ENCODE measurements around the gene C3orf80. TPM values are rescaled to one million over a fixed set of nuclear protein-coding genes. Genes with fewer than 3 reads are reported as not detected.

The C3orf80 gene
- polyA plus RNA-seq (2011; rRNA removed) (1.7 TPM in 2 replicates), polyA plus RNA-seq (2017; fragmentation: RNase III; extraction: RNeasy Plus Mini Kit Qiagen cat#74134 plus additional on column Dnase treatment) (2.0 to 3.7 TPM (median 3.5 TPM) in 3 replicates), polyA minus RNA-seq (2011; rRNA and poly(A)+ RNA removed) (0.79 and 0.83 TPM in 2 replicates)
- polyA plus RNA-seq (2012; cell fraction: cytosol; rRNA removed), result 0.69 and 1.0 TPM in 2 replicates
- 1.4 and 2.4 TPM in 2 replicates for polyA plus RNA-seq (2012; cell fraction: nucleus; rRNA removed)

DNA sequence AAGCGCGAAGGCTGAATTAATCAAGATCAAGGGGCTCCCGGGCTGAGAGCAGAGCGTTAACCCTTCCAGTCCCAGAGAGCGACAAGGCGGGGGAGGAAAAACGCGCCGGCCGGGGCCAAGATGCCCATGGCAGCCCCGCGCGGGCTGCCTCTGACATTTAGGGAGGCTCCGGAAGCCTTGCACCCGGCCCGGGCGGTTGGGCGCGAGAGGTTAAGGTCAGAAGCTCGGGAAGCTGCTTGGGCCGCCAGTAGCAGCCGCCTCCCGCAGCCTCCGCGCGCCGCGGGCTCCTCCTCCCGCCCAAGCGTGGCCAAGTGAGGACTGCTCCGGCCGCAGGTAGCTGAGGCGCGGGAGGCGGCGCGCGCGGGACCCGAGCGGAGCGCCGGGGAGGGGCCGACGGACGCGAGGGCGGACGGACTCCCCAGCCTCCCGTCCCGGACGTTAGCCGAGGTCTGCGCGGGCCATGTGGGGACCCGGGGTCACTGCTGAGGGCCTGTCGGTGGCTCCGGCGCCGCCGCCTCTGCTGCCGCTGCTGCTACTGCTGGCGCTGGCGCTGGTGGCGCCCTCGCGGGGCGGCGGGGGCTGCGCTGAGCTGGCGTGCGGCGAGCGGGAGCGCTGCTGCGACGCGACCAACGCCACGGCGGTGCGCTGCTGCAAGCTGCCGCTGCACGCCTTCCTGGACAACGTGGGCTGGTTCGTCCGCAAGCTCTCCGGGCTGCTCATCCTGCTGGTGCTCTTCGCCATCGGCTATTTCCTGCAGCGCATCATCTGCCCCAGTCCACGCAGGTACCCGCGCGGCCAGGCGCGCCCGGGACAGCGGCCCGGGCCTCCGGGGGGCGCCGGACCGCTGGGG, at the start of gene C3orf80:
Gene C3orf80, plus strand, starts transcription at position 247 of the 850 bp plus-strand sequence. Its CDS starts 214 bp downstream, at position 461.
- ATAC-seq, result peak; percentile 93
- FAIRE-seq, result no peak
- WGBS (ENCODE audit: missing lambda C conversion rate), result 1% methylated on average over 38 of the region's 104 CpGs
- Histone ChIP-seq H3K27ac (peak within 1 kb of the TSS; percentile 74 to 89), H3K9me3 (no peaks in the 10 kb centered on the region), H3K4me1 (no peaks in the 10 kb centered on the region), H3K4me3 (peak within 1 kb of the TSS; percentile 57), H3K4me2 (peak within 1 kb of the TSS; percentile 77)
- DNase-seq (ENCODE audit: low read depth in 1 of 2, low spot score in 1 of 2), result peak; percentile 49 to 66
- TF ChIP-seq POLR2A (IDR thresholded peaks at IDR 0.05; ENCODE audit: low read length), result peak; percentile 44
- peak in 1 of 2 experiments; percentile 76; a peak in 2 of 5 replicates for TF ChIP-seq JUN (IDR thresholded peaks at IDR 0.05)
- peak in 1 of 2 experiments; percentile 56; a peak in 3 of 5 replicates for TF ChIP-seq RAD21 (conservative IDR thresholded peaks at IDR 0.05 in 1 of 2, IDR thresholded peaks at IDR 0.05 in 1 of 2)
- no peak for TF ChIP-seq NPAS2 (CRISPR knock-in tag; IDR thresholded peaks at IDR 0.05; ENCODE audit: borderline replicate concordance)
- no peak for TF ChIP-seq TP53 (CRISPR knock-in tag; IDR thresholded peaks at IDR 0.05)
- TF ChIP-seq RARB (CRISPR knock-in tag; IDR thresholded peaks at IDR 0.05), result no peak
- TF ChIP-seq CHD4 (IDR thresholded peaks at IDR 0.05; ENCODE audit: borderline replicate concordance), result no peak
- TF ChIP-seq, protein P1, sequence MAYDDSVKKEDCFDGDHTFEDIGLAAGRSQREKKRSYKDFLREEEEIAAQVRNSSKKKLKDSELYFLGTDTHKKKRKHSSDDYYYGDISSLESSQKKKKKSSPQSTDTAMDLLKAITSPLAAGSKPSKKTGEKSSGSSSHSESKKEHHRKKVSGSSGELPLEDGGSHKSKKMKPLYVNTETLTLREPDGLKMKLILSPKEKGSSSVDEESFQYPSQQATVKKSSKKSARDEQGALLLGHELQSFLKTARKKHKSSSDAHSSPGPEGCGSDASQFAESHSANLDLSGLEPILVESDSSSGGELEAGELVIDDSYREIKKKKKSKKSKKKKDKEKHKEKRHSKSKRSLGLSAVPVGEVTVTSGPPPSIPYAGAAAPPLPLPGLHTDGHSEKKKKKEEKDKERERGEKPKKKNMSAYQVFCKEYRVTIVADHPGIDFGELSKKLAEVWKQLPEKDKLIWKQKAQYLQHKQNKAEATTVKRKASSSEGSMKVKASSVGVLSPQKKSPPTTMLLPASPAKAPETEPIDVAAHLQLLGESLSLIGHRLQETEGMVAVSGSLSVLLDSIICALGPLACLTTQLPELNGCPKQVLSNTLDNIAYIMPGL (CRISPR knock-in tag; IDR thresholded peaks at IDR 0.05; ENCODE audit: borderline replicate concordance), result no peak
- no peak for TF ChIP-seq HOXB5 (CRISPR knock-in tag; IDR thresholded peaks at IDR 0.05)
- TF ChIP-seq, protein P2, sequence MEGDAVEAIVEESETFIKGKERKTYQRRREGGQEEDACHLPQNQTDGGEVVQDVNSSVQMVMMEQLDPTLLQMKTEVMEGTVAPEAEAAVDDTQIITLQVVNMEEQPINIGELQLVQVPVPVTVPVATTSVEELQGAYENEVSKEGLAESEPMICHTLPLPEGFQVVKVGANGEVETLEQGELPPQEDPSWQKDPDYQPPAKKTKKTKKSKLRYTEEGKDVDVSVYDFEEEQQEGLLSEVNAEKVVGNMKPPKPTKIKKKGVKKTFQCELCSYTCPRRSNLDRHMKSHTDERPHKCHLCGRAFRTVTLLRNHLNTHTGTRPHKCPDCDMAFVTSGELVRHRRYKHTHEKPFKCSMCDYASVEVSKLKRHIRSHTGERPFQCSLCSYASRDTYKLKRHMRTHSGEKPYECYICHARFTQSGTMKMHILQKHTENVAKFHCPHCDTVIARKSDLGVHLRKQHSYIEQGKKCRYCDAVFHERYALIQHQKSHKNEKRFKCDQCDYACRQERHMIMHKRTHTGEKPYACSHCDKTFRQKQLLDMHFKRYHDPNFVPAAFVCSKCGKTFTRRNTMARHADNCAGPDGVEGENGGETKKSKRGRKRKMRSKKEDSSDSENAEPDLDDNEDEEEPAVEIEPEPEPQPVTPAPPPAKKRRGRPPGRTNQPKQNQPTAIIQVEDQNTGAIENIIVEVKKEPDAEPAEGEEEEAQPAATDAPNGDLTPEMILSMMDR (IDR thresholded peaks at IDR 0.05), result peak; percentile 58
- TF ChIP-seq, protein P3, sequence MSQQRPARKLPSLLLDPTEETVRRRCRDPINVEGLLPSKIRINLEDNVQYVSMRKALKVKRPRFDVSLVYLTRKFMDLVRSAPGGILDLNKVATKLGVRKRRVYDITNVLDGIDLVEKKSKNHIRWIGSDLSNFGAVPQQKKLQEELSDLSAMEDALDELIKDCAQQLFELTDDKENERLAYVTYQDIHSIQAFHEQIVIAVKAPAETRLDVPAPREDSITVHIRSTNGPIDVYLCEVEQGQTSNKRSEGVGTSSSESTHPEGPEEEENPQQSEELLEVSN (IDR thresholded peaks at IDR 0.05; ENCODE audit: borderline replicate concordance, low read depth), result no peak; the same call in 1 of the 2 replicates
- TF ChIP-seq PHF8 (IDR thresholded peaks at IDR 0.05; ENCODE audit: borderline replicate concordance, low read depth), result no peak
- no peak for TF ChIP-seq CEBPB (IDR thresholded peaks at IDR 0.05)
- TF ChIP-seq SMC3 (IDR thresholded peaks at IDR 0.05), result peak; percentile 44; the same call in 2 of the 3 replicates
- TF ChIP-seq, protein P4, sequence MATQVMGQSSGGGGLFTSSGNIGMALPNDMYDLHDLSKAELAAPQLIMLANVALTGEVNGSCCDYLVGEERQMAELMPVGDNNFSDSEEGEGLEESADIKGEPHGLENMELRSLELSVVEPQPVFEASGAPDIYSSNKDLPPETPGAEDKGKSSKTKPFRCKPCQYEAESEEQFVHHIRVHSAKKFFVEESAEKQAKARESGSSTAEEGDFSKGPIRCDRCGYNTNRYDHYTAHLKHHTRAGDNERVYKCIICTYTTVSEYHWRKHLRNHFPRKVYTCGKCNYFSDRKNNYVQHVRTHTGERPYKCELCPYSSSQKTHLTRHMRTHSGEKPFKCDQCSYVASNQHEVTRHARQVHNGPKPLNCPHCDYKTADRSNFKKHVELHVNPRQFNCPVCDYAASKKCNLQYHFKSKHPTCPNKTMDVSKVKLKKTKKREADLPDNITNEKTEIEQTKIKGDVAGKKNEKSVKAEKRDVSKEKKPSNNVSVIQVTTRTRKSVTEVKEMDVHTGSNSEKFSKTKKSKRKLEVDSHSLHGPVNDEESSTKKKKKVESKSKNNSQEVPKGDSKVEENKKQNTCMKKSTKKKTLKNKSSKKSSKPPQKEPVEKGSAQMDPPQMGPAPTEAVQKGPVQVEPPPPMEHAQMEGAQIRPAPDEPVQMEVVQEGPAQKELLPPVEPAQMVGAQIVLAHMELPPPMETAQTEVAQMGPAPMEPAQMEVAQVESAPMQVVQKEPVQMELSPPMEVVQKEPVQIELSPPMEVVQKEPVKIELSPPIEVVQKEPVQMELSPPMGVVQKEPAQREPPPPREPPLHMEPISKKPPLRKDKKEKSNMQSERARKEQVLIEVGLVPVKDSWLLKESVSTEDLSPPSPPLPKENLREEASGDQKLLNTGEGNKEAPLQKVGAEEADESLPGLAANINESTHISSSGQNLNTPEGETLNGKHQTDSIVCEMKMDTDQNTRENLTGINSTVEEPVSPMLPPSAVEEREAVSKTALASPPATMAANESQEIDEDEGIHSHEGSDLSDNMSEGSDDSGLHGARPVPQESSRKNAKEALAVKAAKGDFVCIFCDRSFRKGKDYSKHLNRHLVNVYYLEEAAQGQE (IDR thresholded peaks at IDR 0.05), result 0 out of 2 replicates have a peak, but pooled peaks have one; percentile 26
- TF ChIP-seq, protein P5, sequence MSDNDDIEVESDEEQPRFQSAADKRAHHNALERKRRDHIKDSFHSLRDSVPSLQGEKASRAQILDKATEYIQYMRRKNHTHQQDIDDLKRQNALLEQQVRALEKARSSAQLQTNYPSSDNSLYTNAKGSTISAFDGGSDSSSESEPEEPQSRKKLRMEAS (IDR thresholded peaks at IDR 0.05), result peak; percentile 55; the same call in 1 of the 2 replicates
- TF ChIP-seq RCOR1 (IDR thresholded peaks at IDR 0.05; ENCODE audit: low read depth, low read length), result no peak
- TF ChIP-seq RNF2 (IDR thresholded peaks at IDR 0.05; ENCODE audit: borderline replicate concordance, low read depth), result no peak
- TF ChIP-seq CHD2 (IDR thresholded peaks at IDR 0.05; ENCODE audit: low read length, partially characterized antibody), result no peak
- TF ChIP-seq EP300 (IDR thresholded peaks at IDR 0.05), result no peak
- ChIA-PET CTCF (interaction anchor here (0.5 to 4.3 kb wide), 31 partner anchors 8 to 858 kb away, joined by 3 to 26 read pairs (median 6); no protein-coding TSS in a partner anchor), POLR2A (interaction anchor here (0.7 to 2.0 kb wide), 8 partner anchors 11 to 193 kb away, joined by 3 to 9 read pairs (median 3); no protein-coding TSS in a partner anchor)

Measured in A549 (cell line).